Measurements from ENCODE around the gene STARD8.
"Not testable (repeated sequence)": the region's sequence is repeated elsewhere in the genome, so short reads cannot be mapped to it uniquely, and the experiment has no call there.

STARD8 gene

DNA sequence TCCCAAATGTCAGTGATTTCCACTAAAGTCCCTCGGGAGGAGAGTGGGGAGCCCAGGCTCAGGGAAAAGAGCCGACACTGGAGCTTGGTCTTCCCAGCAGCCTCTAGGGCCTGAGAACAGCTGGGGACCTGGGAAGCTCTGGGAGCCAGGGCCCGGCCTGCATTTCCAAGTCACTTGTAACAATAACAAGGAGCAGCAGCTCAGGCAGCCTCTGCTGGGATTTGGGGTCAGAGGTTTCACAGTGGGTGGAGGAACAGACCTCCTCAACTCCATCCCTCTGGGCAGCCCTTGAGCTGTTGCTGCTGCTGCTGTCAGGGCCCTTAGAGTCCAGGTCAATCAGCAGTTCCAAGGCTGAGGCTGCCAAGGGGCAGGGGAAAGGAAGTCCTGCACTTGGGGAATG, 11.1 kb downstream of the STARD8 start:
- ATAC-seq: no peak

DNA sequence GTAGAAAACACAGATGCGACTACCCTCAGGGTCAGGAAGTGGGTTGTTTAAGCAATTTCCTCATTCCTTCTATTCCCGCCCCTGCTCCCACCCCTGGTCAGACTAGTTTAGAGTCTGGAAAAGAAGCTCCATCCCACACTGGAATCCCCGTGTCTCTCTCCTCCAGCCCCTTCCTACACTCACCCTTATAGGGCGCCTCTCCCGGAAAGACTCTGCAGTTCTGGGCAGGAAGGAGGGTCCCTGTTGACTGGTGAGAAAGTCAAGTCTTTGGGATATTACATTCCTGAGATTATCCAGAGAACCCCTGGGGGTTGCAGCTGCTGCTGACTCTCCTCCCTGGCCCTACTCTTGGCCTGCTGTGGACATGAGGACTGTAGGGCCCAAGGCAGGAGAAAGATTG, 11.9 kb downstream of the STARD8 start:
- no peak for ATAC-seq

GRCh38 chrX:68659786-68660185, 12.3 kb downstream of the STARD8 start:
- ATAC-seq: no peak

- no peak for ATAC-seq
Measured at GRCh38 chrX:68660746-68661145, 13.3 kb downstream of the STARD8 start.

- ATAC-seq: no peak
Measured at GRCh38 chrX:68665502-68665901, 18.0 kb downstream of the STARD8 start.

GRCh38 chrX:68666580-68666979, 19.1 kb downstream of the STARD8 start:
- ATAC-seq: no peak

- ATAC-seq: no peak
Measured at GRCh38 chrX:68669094-68669860, 21.8 kb downstream of the STARD8 start.

GRCh38 chrX:68669871-68670270, 22.4 kb downstream of the STARD8 start:
- ATAC-seq: no peak

- ATAC-seq: no peak
Measured at GRCh38 chrX:68671221-68671620, 23.8 kb downstream of the STARD8 start.

- ATAC-seq: no peak
Measured at GRCh38 chrX:68672581-68673318, 25.3 kb downstream of the STARD8 start.

- no peak for ATAC-seq
Measured at GRCh38 chrX:68675571-68675970, 28.1 kb downstream of the STARD8 start.

DNA sequence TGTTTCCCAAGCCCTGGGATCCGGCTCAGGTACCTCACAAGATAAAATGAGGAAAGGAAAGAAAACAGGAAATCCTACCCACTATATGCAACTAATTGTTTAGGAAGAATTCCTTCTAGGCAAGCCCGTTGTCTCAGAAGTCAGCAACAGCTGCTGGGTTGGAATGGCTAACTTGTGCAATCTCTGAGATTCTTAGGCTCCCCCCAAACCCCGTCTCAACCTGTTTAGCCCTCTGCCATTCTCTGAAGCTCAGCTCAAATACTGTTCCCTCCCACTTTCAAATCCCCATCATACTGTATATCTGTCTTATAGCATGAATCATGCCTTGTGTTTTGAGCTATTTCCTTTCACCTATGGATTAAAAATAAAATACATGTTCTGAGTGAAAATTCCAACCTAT, 28.9 kb downstream of the STARD8 start:
- no peak for ATAC-seq

- ATAC-seq: no peak
Measured at GRCh38 chrX:68677998-68678397, 30.5 kb downstream of the STARD8 start.

GRCh38 chrX:68681443-68681941, 34.0 kb downstream of the STARD8 start:
- no peak for ATAC-seq

DNA sequence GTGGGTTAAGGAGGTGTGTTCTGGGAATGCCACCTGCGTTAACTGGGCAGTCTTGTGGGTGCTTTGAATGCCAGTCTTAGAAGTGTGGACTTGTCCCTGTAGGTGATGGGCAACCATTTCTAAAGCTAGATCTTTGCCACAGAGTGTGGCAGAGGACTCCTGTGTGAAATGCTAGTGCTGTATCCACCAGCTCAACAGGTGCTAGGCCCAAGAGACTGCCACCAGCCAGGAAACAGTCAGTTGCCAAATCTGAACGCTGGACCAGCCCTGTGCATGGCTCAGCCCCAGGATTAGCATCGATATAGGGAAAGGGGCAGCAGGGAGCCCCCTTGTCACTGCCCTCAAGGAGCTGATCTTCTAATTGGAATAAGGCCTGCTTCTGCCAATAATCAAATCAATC, 35.3 kb downstream of the STARD8 start:
- ATAC-seq: no peak

- no peak for ATAC-seq
Measured at GRCh38 chrX:68683580-68683979, 36.1 kb downstream of the STARD8 start.

- ATAC-seq: no peak
Measured at GRCh38 chrX:68684291-68684918, 36.9 kb downstream of the STARD8 start.

DNA sequence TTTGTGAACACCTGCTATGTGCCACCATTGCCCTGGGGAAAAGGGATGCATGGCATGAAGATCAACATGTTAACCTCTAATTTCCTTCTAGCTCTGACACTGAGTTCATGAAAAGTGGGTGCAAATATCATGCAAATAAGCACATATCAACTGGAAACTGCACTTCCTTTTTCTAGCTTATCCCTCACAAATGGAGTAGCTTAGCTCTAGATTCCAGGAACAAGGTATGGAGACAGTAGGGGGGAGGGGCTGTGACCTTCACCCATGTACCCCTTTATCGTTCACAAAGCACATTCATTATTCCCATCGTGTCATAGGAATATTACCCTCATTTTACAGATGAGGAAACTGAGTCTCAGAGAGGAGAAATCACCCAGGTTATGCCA, 37.4 kb downstream of the STARD8 start:
- no peak for ATAC-seq

DNA sequence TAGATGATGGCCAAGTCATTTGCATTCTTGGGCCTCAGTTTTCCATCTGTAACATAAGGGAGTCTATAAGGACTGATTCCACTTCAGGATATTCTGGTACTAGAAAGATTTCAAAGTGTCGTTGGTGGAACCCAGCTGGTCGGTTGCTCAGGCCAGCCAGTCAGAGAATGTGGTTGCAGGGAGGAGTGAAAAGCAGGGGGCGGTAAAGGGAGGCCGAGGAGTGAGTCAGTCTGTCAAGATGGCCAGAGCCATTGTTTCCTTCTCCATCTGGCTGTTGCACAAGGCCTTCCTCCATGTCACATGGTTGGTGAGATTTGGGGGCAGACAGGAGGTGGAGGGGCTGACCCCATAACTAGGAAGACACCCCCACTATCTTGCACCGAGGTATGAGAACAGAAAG, 38.2 kb downstream of the STARD8 start:
- ATAC-seq: no peak

- peak in 1 of 2 donors; percentile 48 for ATAC-seq
Measured at GRCh38 chrX:68686097-68686977, 38.9 kb downstream of the STARD8 start.

DNA sequence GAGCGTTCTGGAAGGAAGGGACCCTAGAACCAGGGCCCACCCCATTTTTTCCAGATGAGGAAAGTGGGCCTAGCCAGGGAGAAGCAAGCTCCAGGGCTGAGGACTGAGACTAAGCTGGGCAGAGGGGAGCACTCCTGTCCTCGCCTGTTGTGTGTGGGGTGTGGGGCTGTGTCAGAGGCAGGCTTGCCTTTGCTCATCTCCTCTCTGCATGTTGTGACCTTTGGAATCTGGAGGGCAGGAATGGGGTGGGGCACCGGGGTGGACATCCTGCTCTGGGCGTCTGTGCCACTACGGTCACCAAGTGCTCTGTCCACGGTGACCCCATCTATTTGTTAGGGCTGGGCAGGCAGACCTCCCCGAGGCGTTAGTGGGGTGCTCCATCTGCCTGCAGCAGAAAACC, 41.5 kb downstream of the STARD8 start:
- not testable (repeated sequence) for ATAC-seq

DNA sequence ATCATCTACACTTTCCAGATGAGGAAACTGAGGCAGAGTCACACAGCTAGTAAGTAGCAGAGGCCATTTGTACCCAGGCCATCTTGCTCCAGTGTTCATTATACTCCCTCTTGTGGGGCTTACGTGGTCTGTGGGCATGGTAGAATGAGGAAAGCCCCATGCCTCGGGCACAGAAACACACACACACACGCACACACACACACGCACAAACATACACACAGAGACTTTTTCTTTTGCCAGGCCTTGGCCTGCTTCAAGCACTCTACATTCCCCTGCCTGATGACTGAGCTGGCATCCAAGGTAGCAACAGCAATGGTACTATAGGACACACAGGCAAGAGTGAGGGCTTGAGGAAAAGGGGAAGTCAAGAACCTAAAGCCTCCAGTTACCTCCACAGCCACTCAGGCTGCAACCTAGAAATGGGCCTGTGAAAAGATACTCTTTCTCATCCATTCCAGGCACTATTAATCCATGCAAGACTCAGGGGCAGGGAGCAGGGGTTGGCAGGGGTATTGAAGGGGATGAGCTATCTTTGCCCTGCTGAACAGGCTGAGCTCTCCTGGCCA, 43.6 kb downstream of the STARD8 start:
- ATAC-seq: no peak

Data from activated CD4-positive, CD25-positive, alpha-beta regulatory T cell treated with anti-CD3 and anti-CD28 coated beads, Interleukin-2, amount 50 U/mL, for 24 hours (primary cell).